Femur (tissue), 1 donor: ENCODE measurements around the gene S1PR1.

Experiments used
- DNase-seq: peaks from one replicate; pipeline ENCODE4 v3.0.0-alpha.2; 2017

Gene S1PR1

DNA sequence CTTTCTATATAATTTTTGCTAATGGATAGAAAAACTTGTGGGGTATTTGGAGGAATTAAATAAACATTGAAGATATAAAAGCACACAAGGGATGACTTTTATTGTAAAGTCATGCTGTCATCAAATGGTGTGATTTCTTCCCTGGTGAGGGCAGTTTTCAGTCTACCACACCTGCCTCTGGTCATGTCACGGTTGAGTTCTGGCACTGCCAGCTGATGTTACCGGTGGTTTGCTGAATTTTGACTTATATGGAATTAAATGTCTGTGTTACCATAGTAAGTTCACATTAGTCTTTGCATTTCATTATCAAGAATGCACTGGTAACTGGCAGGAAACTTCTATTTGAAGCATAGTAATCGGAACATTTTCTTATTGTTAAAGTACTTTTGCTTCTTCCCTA, 13.4 kb downstream of the S1PR1 start:
- no peak for DNase-seq

DNA sequence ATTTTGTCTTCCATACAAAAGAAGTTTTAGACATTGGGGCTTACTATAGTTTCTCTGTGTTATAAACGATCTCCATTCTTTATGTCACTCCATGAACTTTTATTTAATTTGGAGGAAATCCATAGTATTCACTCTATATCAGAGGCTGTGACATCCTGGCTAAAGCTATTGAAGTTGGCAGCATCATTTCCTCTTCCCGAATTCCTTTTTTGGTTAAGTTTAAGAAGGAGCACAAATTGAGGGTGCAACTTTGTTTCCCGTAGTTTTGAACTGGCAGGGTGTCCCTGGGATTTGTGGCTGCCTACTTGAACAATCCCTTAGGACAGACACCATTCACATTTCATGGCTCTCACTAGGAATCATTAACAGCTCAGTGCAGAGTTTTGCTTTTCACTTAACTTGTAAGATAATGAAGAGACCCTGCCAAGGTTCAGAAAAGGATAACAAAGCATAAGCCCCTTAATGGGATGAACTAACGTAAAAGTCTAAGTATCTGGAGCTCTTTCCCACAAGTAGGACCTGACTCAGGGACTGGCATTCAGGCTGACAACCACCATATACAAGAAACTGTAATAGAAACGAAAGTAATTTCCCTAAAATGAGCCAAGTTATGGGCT, 13.9 kb downstream of the S1PR1 start:
- no peak for DNase-seq

DNA sequence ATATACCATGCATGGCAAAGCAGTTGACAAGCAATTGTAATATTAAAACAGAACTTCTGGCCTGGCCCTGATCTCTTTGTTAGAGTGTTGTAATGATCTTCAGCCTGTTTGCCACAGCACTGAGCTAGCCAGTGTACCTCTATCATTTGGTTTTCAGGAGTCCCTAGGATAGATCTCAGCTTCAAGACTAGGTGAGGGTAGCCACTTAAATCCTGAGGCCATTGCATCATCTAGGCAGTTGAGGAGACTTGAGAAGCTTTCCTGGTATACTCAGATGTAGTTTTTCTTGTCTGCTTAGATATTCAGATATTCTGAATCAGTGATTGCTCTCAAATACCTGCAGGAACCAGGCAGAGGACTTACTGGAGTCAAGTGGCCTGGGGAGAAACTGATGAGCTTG, 14.7 kb downstream of the S1PR1 start:
- DNase-seq: no peak

DNA sequence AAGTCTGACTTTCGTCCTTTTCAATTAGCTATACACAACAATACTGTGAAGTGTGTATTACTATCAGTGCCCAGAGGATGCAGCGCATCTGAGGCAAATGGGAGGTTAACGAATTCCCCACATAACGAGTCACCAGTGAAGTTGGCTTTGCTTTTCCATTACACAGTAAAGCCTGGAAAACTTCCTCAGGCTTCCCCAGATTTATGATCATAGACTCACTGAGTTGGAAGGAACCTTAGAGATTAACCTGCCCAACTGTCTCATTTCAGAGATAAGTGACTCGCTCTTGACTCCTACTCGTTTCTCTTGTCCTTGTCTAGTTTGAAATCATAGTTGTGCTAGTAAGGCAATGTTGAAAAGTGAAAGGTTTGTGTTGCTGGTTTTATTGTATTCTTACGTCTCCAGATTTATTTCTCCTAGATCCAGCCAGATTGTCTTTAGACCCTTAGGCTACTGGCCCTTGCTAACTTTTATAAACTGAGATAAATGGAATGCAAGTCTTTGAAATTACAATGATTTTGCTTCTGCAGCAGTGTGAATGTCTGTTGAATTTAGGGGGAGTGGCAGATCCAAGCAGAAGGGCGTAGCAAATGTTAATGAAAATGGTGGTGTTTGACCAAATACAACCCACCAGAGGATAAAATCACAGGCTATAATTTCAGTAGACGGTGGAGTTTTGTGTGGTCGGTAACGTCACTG, 17.3 kb downstream of the S1PR1 start:
- DNase-seq: no peak

DNA sequence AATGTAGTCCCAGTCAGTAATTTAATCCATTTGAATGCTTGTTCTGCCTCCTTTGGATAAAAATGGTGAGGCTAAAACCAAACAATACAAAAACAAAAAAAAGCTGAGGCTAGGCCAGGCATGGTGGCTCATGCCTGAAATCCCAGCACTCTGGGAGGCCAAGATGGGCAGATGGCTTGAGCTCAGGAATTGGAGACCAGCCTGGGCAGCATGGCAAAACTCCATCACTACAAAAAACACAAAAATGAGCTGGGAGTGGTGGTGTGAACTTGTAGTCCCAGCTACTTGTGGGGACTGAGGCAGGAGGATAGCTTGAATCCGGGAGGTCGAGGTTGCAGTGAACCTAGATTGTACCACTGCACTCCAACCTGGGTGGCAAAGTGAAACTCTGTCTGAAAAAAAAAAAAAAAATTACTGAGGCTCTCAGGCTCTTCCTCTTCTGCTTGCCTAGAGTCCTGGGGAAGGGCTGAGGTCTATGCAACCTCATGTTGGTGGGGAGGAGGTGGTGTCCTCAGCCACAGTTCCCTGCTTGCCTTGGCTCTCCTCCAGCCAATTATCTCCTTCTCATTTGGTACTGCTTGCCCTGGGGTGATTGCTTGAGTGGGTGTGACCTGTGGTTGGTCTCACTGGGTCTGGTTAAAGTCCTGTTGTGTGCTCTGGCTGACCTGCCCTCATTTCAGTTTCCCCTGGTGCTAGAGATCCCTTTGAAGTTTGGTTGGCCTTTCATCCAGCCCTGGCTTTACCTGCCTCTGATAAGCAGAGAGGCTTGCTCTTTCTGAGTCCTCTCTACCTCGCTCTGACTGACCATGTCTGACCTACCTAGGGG, 20.9 kb downstream of the S1PR1 start:
- peak; percentile 41 for DNase-seq

DNA sequence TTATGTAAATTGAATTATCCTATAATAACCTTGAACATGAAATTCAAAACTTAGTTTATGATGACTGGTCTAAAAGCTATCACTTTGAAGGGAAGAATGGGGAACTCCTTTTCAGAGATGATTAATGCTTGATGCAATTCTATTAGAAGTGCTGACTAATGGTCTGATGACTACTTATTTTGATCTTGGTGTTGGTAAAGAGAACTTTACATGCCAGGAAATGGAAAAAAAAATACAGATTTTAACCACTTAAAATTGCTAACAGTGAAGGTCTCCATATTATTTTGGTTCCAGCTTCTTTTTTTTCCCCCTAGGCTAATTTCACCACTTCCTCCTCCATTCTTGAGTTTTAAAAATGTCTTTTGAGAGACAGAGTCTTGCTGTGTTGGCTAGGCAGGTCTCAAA, 22.9 kb downstream of the S1PR1 start:
- DNase-seq: no peak

DNA sequence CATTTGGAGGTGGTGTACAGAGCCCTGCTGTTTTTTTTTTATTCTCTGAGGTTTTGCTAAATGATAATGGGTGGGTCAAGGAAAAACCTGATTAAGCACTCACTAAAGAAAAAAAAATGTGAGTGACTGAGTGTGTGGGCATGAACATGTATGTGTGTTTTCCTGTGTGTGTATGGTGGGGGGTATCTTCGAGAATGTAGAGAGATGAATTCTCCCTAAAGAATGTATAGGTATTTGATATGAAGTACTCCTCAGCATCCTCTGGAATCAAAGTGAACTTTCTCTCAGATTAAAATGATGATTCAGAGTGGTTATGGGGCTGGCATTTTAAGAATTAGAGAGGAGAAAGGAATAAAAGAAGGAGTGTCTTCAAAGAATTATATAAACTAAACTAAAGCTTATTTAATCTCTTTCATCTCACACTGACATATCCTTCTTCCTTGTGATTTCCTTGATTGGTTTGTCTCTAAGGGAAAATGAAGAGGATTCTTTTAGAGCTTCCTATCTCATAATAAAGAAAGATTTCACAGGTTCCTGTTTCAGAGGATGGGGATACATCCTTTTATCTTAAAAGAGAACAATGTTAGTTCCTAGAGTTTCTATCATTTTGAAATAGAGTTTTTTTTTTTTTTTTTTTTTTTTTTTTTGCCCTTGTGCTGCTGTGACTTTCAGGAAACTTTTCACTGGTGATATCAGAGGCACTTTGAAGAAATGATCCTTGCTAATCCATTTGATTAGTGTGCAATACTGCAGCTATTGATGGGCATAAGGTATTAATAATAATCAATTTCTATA, 23.9 kb downstream of the S1PR1 start:
- DNase-seq: no peak

DNA sequence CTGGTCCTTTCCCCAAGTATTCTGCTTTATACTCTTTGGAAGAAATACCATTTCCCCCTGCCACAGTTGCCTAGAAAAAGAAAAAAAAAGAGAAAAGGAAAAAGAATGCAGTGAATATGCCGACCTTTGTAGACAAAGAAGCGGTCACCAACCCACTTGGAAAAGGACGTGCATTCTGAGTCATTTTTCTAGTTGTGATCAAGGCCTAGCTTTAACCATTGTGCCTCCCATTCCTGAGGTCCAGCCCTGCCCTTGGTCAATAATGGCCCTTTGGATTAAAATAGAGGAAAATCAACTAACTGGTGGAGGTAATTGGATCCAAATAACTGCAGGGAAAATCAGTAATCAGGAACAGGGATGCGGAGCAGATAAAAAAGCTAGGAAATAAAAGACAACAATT, 24.8 kb downstream of the S1PR1 start:
- DNase-seq: no peak

DNA sequence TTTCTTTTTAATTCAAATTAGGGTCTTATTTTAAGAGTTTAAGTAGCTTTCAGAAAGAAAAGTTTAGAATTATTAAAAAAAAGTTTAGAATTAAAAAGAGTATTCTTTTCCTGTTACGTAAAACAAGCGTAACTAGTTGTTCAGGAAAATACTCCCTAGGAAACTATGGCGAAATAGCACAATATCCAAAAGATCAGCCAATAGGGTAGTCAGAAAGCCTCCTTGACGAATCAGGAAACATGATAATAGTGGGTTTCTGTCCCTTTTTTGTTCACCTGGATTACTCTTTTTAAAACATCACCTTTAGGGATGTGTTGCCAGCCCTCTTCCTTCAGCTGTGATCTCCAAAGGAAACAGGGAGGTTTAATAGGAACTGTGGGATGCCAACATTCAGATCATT, 25.2 kb downstream of the S1PR1 start:
- DNase-seq: no peak

DNA sequence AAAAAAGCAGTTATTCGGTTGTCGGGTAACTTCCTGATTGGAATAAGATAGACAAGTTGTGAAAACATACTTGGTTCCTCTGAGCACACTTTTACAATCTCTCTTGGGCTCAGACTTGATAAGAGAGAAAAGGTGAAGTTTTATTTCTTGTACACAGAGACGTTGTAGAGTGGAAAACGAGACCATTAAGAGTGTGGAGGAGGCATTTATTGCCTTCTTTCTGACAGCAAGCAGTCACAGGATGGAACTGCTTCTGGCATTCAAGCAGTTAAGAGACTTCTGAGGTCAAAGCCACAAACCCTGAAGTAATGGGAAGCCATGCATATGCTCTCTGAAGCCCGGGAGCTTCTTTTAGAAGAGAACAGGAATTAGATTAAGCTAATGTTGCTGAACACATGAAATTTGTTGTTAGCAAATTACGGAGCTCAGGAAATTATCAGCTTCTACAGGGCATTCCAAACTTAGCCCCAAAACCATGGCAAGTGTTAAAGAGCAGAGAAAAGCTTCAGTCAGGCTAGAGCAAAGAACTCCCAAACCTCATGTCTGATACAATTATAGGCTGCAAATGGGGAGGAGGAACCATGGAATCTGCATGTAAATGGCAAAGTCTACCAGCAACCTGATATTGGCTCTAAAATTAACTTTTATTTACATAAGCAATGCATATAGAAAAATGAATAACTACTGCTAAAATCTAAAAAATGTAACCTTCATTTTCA, 26.0 kb downstream of the S1PR1 start:
- DNase-seq: peak; percentile 35

DNA sequence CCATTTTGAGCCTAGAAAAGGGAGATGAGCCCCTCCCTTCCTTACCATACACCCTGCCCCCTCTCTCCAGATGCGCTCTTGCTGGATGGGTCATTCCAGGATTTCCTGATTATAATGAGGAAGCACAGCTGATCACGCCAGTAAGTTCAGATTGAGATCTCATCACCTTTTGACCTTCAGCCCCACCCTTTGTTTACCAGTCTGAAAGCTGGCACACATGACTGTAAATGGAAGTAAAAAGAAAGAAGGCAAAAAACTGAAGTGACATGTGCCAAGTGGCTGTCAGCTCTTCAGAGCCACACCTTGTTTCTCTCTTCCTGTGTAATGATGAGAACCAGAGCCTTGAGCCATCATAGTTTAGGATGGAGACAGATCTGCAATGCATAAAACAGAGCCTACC, 27.9 kb downstream of the S1PR1 start:
- DNase-seq: no peak

DNA sequence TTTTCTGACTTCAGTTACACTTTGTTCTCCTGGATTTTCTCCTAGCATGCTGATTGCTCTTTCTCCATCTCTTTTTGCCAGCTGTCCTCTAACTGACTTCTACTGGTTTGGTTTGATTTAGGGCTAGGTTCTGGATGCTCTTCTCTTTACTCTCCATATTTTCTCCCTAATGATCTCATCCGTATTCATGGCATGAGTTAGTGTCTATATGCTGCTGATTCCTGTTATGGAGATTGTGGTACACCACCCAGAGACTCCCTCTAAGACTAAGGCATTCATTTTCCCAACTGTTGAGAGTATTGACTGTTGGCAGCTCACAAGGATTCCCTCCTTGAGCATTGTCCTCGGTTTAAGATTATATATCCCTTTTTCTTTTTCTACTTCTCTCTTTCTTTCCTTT, 28.9 kb downstream of the S1PR1 start:
- DNase-seq: no peak

DNA sequence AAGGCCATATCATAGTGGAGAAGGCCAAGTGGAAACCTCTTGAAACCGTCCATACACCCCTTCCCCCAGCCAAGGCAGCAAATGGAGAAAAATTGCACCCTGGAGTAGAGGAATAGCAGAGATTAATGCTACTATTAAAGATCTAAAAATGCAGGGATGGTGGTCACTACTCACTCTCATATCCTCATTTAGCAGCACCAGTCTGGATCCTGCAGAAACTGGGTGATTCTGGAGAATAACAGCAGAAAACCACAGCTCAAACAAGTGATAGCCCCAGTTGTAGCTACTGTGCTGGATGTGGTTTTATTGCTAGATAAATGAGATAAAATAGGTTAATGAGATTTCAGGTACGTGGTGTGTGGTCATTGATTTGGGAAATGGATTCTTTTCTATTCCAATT, 30.3 kb downstream of the S1PR1 start:
- no peak for DNase-seq

DNA sequence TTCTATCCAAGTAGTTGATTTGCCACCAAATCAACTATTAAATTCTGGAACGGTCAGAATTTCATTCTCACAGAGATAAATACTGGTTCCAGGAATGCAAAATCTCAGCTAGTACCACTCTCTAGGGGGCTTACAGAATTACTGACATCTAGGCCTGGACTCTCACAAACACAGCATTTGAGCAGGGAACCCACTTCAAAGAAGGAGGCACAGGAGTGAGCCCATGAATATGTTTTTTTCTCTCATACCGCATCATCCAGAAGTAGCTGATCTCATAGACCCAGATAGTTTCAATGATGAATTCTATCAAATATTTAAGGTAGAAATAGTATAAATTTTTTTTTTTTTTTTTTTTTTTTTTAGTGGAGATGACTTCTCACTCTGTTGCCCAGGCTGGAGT, 32.1 kb downstream of the S1PR1 start:
- DNase-seq: no peak

DNA sequence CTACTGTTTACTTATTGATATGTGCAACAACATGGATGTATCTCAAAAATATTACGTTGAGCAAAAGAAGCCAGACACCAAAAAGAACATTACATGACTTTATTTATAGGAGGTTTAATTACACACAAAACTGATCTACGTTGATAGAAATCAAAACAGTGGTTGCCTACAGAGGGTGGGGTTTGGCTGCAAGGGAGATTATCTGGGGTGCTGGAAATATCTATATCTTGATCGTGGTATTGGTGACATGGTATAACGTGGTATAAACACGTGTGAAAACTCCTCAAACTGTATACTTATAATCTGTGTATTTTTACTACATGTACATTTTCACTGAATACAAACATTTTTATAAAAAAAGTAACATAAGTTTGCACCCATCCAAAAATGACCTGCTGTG, 38.9 kb downstream of the S1PR1 start:
- no peak for DNase-seq

DNA sequence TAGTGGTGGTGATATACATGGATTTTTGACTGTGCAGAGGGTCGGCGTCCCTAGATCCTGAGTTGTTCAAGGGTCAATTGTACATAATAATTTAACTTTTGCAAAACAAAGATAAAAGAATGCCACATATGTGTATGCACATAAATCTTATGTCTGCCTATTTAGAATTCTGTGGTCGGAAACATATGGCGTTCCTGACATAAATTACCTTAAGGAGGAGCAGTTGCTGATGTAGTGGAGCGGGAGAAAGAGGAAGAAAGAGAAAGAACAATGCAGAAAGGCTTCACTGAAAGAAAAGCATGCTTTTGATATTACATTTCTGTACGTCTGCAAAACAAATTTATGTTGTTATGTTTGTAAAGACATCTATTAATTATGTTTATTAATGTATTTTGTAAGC, 40.0 kb downstream of the S1PR1 start:
- DNase-seq: no peak

DNA sequence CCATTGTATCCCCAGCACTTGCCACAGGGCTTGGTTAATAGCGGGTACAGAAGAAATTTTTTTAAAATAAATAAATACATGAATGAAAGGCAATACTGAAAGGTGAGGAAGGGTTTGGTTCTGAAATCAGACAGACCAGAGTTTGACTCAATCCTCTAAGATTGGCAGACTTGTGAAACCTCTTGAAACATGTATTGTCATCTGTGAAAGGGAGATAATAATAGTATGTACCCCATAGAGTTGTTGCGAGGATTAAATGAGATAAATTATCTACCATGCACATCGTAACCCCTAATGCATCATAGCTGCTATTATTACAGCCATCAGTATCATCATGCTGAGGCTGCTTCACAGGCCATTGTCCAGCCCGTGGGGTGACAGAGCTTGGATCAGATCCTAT, 41.4 kb downstream of the S1PR1 start:
- no peak for DNase-seq

DNA sequence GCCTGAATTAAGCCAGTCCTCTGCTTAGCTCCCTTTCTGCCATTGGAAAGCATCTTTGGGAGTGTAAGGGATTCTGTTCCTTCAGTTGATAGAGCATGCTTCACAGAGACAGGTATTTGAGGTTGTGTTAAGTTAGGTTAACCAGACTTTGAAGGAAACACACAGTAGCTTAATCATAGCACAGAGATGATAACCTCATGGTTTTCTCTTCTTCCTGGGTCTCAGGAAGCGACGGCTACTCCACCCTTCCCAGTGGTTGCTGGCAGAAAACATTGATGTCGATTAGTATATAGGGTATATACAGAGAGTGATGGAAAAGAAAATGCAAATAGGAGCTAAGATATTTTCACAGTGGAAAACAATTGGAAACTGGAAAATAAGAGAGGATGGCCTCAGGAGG, 42.0 kb downstream of the S1PR1 start:
- DNase-seq: no peak

DNA sequence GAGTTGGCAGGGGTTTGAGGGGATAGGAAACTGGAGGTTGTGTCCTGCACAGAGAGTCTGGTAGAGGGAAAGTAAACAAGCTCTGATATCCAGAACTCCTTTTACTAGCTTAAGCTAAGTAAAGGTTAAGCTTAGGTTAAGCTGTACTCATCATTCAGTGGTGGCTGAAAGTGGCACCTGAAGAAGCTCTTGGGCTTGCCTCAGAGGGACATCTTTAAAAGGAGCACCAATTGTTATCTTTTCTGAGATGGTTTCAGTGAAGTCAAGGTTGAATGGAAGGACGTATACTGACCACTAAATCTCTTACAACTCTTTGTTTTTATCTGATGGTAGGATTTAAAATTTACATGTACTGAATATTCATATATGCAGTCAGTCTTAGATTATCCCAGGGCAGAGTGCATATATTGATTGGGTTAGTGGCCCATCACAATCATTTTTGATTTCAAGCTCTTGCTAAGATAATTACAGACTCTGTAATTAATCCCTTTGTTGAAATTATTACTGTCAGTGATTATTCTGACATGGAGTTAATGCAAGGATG, 43.3 kb downstream of the S1PR1 start:
- no peak for DNase-seq

DNA sequence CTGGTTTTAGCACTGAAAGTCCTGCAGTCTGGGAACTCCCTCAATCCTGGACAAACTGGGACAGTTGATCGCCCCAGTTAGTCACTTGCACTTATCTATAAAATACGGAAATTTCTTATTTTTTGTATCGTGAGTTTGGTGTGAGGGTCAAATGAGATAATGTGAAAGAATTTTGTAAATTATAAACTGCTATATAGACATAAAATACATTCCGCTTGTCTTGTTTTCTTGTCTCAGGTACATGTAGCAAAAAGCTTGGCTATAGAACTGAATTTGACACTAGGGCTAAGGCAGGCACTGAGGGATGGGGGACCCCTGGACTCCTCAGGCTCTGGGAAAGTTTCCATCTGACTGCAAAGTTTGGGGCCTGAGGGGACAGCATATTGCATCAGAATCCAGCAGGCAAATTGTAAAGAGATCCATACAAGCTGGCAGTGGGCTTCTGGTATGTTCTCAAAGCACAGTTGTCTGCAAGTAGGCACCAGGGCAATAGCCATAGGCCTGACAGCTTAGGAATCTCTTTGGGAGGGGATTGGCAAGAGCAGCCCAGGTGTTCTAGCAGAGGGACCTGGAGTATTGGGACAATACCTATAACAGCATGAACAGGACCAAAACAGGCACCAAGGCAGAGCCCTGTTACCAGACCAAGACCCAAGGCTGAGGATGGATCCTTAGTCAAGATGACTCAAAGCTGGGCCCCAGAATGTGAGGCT, 44.3 kb downstream of the S1PR1 start:
- DNase-seq: no peak

DNA sequence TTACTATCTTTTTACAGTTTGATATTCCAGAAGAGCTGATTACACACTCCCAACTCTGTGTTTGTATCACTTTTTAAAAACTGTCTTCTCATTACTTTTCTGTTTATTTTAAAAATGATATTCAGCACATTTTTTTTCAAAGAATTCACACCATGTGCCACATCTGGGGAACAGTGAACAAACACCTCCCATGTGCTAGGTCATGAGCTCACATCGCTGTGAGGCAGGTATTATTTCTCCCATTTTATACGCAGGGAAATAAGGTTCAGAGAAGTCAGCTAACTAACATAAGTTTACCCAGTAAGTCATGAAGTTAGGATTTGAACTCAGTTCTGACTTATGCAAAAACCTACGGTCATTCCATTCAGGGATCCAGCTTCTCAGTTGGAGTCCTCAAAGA, 44.9 kb downstream of the S1PR1 start:
- DNase-seq: no peak
